HUES48 (cell line): ENCODE measurements around the gene NCF4.

Experiments used
- H3K27ac ChIP-seq: one replicate; pipeline ENCODE4 v1.7.0; 2013; ENCODE audit warnings: low read depth, low read length, inconsistent platforms
- H3K27me3 ChIP-seq: 2 replicates; pipeline ENCODE4 v1.6.1; 2013; ENCODE audit warnings: mild to moderate bottlenecking, low read length; ENCODE audit not compliant: control insufficient read depth, insufficient read depth
- H3K36me3 ChIP-seq: 2 replicates; pipeline ENCODE4 v1.6.1; 2013; ENCODE audit warnings: low read length; ENCODE audit not compliant: control insufficient read depth, insufficient read depth
- H3K4me1 ChIP-seq: 2 replicates; pipeline ENCODE4 v1.6.1; 2013; ENCODE audit warnings: mild to moderate bottlenecking, low read length; ENCODE audit not compliant: control insufficient read depth, insufficient read depth
- H3K4me3 ChIP-seq: 2 replicates; pipeline ENCODE4 v1.5.1; 2013; ENCODE audit warnings: mild to moderate bottlenecking, low read depth, low read length
- H3K9ac ChIP-seq: 2 replicates; pipeline ENCODE4 v1.6.1; 2013; ENCODE audit warnings: mild to moderate bottlenecking, low read depth, low read length, moderate library complexity
- H3K9me3 ChIP-seq: 2 replicates; pipeline ENCODE4 v1.6.1; 2013; ENCODE audit warnings: low read length; ENCODE audit not compliant: control insufficient read depth, insufficient read depth

Gene NCF4

DNA sequence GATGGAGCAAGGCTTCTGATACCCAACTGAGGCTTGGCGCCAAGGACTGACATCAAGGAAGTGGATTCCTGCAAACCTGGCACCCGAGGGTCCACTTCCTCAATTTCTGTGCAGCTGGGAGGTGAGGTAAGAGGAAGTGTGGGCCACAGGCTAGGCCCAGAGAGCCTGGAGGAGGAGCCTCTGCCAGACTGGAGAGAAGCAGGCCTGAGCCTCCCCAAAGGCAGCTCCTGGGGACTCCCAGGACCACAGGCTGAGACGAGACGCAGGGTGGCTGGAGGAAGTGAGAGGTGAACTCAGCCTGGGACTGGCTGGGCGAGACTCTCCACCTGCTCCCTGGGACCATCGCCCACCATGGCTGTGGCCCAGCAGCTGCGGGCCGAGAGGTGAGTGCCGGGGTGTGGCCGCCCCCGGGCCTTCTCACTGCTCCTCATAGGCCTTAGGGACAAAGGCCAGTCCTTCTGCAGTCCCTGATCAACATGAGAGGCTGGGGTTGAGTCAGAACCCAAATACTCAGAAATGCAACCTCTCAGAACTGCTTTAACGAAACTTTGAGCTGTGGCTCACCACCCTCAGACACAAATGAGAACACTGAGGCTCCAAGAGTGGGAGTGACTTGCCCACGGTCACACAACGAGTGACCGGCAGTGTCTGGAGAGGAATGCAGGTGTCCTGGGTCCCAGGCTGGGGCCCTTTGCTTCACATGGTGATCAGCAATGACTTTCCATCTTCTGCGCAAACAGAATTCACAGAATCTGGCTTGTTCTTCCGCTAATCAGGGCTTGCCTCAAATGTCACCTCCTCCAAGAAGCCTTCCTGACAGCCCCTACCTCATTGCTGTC lies at the start of gene NCF4:
TSS of gene NCF4 (plus strand) at position 186 of the 839 bp plus-strand sequence. CDS start at position 352, 166 bp downstream.
- Histone ChIP-seq H3K27ac (no peak within 1 kb of the TSS), H3K36me3 (no peaks in the 10 kb centered on the region), H3K27me3 (peaks cover 19% of the 10 kb centered on the region), H3K9me3 (no peaks in the 10 kb centered on the region), H3K4me3 (no peak within 1 kb of the TSS), H3K4me1 (peaks cover 1% of the 10 kb centered on the region; the same call in 1 of the 2 replicates), H3K9ac (no peak within 1 kb of the TSS)

DNA sequence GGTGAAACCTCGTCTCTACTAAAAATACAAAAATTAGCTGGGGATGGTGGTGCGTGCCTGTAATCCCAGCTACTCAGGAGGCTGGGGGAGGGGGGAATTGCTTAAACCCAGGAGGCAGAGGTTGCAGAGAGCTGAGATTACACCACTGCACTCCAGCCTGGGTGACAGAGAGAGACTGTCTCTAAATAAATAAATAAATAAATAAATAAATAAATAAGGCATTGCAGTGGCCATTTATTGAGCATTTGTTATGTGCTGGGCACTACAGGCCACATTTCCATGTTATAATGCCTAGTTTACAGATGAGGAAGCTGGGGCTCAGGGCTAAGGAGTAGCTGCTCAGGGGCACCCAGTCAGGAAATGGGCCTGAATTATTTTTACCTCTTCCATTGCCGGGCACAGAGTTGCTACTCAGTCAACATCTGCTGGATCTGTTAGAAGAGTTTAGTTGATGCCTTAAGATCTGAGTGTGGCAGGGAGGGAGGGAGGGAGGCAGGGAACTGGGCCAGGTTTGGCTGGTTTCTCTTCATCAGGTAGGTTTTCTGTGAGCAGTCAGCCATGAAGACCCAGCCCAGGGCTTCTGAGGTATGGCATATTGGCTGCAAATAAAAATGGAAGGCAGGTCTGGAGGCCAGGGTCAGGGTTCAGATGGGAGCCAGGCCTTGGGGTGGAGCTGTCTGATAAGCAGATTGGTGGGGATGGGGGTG lies 49.6 kb upstream of the NCF4 start:
- Histone ChIP-seq H3K36me3 (no peaks in the 10 kb centered on the region), H3K9ac (no peak overlapping the region), H3K9me3 (no peaks in the 10 kb centered on the region), H3K27ac (no peak overlapping the region), H3K4me1 (peaks cover 11% of the 10 kb centered on the region; the same call in 1 of the 2 replicates), H3K4me3 (no peak overlapping the region), H3K27me3 (peaks cover 24% of the 10 kb centered on the region)

DNA sequence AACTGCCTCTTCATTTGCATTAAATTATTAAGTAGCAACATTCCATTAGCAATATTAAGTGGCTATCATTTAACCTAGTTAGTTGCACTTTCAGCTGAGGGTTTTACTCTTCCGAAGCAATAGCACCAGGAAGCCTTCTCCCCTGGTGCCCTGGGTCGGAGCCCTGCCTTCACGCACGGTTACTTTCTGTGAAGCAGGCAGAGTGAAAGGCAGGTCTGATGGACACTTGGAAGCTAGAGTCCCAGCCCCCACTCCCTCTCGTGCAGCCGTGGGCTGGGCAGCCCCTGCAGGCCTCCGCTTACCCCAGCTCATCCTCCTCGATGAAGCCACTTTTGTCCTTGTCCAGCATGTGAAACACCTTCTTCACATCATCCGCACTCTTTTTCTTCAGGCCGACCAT lies 46.0 kb upstream of the NCF4 start:
- H3K9ac ChIP-seq = no peak overlapping the region
- no peaks in the 10 kb centered on the region for H3K9me3 ChIP-seq
- H3K27me3 ChIP-seq = peaks cover 49% of the 10 kb centered on the region
- H3K27ac ChIP-seq = no peak overlapping the region
- no peaks in the 10 kb centered on the region for H3K36me3 ChIP-seq
- peaks cover 5% of the 10 kb centered on the region; the same call in 1 of the 2 replicates for H3K4me1 ChIP-seq
- no peak overlapping the region for H3K4me3 ChIP-seq

DNA sequence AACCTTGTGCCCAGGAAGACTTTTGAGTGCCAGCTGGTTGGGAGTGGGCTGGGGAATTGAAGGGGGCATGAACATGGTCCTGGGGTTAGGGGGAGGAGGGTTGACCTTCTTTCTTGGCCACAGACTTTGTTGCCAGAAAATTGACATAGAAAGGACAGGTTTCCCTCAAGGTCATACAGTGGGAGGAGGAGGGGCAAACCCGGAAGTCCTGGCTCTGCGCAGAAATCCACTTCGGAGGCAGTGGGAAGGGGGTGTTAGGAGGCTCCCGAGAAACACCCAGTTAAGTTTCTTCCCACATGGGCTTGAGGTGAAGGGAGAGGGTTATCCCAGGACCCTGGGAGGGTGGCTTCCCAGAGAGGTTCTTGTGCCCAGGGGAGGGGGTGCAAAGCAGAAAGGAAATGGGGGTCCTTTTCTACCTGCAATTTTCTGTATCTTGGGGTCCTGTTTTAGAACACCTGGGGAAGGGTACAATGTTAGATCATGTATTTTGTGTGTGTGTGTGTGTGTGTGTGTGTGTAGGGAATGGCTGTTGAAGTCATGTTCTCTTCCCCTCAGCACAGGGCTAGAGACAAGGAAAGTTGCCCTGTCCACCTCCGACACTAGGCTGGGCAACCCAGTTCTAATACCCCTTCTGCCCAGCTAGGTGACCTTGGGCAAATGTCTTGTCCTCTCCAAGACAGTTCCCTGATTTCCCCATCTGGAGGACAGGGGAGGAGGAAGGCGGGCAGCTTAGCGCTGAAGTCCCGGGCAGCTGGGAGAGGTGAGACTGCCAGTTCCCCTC lies 45.1 kb upstream of the NCF4 start:
- Histone ChIP-seq H3K36me3 (no peaks in the 10 kb centered on the region), H3K4me3 (peak overlapping the region; percentile 69), H3K9me3 (no peaks in the 10 kb centered on the region), H3K27me3 (peaks cover 49% of the 10 kb centered on the region), H3K9ac (no peak overlapping the region; the same call in 1 of the 2 replicates), H3K27ac (no peak overlapping the region), H3K4me1 (peaks cover 5% of the 10 kb centered on the region; the same call in 1 of the 2 replicates)

DNA sequence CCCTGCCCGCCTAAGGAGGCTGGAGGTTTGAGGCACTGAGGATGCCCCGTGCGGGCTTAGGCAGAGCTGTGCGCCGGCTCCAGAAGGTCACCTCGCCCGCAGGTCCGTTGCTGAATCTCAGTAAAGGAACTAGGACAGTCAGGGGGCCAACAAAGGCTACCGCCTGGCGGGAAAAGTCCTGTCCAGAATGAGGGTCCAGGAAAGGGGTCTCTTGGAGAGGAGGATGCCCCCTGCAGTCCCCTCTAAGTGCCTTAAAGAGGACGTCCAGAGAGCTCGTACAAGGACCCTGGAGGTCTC lies 44.5 kb upstream of the NCF4 start:
- Histone ChIP-seq H3K27ac (no peak overlapping the region), H3K9ac (no peak overlapping the region; the same call in 1 of the 2 replicates), H3K4me1 (peaks cover 5% of the 10 kb centered on the region; the same call in 1 of the 2 replicates), H3K4me3 (peak overlapping the region; percentile 69), H3K9me3 (no peaks in the 10 kb centered on the region), H3K36me3 (no peaks in the 10 kb centered on the region), H3K27me3 (peaks cover 49% of the 10 kb centered on the region)

DNA sequence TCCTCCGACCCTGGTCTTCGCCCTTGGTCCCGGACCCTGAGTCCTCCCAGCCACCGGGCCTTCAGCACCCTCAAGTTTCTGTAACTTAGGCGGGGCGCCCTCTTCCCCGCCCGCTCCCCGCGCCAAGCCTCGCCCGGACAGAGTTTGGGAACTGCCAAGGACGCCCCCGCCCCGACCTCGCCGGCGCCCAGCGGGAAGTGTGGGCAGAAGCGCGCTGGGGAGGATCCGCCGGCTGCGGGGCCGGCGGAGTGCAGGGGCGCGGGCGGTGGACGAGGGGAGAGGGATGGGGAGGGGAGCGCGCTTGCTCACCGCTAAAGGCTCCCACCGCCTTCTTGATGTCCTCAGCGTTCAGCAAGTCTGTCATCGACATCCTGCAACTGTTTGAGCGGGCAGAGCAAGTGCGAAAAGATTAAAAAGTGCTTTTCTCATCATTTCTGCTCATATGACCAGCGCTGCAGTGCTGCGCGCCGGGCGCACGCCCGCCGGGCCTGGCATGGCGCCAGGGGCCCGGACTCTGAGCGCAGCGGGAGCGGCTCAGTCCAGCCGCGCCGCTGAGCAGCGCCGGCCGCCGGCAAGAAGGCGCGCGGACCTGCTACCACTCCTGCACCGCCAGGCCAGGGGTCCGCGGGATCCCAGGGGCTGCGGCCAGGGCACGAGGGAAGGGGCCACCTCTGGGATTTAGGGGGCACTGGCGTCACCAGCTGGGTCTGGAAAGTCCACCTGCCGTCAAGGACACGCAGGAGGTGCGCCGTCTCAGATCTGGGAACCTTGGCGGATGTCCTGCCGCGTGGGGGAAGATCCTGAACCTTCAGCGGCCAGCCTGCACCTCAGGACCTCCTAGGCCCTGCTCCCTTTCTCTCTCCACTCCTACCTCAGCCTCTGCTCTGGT lies 43.9 kb upstream of the NCF4 start, which contains the start of gene PVALB:
TSS of gene PVALB (minus strand) at position 400 of the 889 bp plus-strand sequence. CDS start at position 370, 30 bp downstream.
- Histone ChIP-seq H3K27me3 (peaks cover 49% of the 10 kb centered on the region), H3K4me3 (peak within 1 kb of the TSS; percentile 69), H3K9ac (no peak within 1 kb of the TSS; the same call in 1 of the 2 replicates)

DNA sequence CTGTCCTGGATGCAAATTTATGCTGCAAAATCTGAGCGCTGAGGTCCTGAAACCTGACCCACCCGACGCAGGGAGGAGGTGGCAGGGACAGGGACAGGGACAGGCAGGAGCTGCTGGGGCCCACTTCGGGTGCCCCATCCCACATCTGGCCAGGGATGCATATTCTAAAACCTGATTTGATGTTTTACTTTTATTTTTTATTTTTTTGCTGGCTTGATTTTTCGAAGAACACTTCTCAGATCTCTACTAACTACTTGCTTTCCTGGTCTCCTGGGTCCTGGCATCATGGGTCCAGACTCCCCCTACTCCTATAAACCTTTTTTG lies 43.3 kb upstream of the NCF4 start:
- no peak overlapping the region for H3K9ac ChIP-seq
- H3K36me3 ChIP-seq = no peaks in the 10 kb centered on the region
- peaks cover 49% of the 10 kb centered on the region for H3K27me3 ChIP-seq
- H3K9me3 ChIP-seq = no peaks in the 10 kb centered on the region
- peaks cover 5% of the 10 kb centered on the region; the same call in 1 of the 2 replicates for H3K4me1 ChIP-seq
- peak overlapping the region; percentile 69; the same call in 1 of the 2 replicates for H3K4me3 ChIP-seq
- no peak overlapping the region for H3K27ac ChIP-seq

More for the DNA sequence above, 43.9 kb upstream of the NCF4 start, which contains the start of gene PVALB:
- Histone ChIP-seq H3K4me1 (peaks cover 5% of the 10 kb centered on the region; the same call in 1 of the 2 replicates), H3K36me3 (no peaks in the 10 kb centered on the region), H3K27ac (no peak within 1 kb of the TSS), H3K9me3 (no peaks in the 10 kb centered on the region)

DNA sequence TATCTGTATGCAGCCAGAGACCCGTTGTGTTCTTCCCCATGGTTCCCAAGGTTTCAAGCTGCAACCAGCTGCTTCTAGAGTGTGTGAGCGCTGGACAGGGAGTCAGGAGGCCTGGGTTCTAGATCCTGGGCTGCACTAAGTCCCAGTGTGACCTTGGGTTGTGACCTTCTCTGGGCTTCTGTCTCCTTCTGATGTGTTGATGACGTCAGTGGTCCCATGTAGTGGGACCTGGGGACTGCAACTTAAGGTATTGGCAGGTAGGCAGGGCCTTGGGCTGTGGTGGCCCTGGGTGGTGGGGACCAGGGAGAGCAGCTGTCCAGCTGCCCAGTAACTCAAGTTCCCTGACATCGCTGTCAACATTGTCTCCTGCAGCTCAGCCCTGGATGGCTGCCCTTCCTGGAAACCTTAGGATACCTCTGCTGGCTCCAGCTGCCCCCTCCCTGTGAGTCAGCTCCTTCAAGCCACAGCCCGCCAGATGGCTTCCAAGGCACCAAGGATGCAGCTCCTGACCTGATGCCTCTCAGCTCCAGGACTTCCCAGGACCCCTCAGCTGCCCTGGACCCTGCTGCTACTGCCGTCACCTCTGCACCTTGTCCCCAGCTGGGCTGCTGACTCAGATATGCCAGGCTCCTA lies 42.7 kb upstream of the NCF4 start:
- Histone ChIP-seq H3K27me3 (peaks cover 49% of the 10 kb centered on the region), H3K9me3 (no peaks in the 10 kb centered on the region), H3K27ac (no peak overlapping the region), H3K4me3 (no peak overlapping the region), H3K4me1 (peaks cover 9% of the 10 kb centered on the region; the same call in 1 of the 2 replicates), H3K36me3 (no peaks in the 10 kb centered on the region), H3K9ac (no peak overlapping the region)

DNA sequence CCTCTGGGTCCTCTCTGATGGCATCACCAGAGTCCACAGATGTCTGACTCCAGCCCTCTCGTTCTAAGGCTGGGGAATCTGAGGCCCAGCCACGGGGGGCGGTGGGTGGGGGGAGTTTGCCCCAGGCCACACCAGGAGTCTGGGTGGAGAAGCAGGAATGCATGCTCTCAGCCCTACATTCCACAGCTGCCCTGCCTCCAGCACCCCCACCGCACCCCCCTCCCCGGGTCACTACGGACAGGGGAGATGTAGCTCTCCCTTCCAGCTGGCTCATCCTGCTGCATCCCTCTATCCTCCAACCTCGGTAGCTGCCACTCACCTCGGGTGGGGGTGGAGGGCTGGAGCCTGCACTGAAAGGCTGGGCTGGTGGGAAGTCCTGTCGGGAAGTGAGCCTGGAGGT lies 41.7 kb upstream of the NCF4 start:
- Histone ChIP-seq H3K4me1 (peaks cover 13% of the 10 kb centered on the region; the same call in 1 of the 2 replicates), H3K4me3 (no peak overlapping the region), H3K36me3 (no peaks in the 10 kb centered on the region), H3K27me3 (peaks cover 46% of the 10 kb centered on the region), H3K9me3 (no peaks in the 10 kb centered on the region), H3K27ac (no peak overlapping the region), H3K9ac (no peak overlapping the region)
